Sigmoid colon (tissue), 7 donors: ENCODE measurements around the gene DDB1. TPM values are rescaled to one million over a fixed set of nuclear protein-coding genes. Genes with fewer than 3 reads are reported as not detected.

Experiments
- DNase-seq: peaks from one replicate; pipeline ENCODE4 v3.0.0-alpha.2; 2019
- H3K27ac ChIP-seq, 4 donors: fragments of 200-600 bp; sonication (generic); one replicate each; pipeline ENCODE4 v1.5.1; 2016 to 2019; ENCODE audit warnings: mild to moderate bottlenecking in 1 of 4
- H3K27me3 ChIP-seq, 3 donors: fragments of 200-600 bp; sonication (generic); one replicate each; pipeline ENCODE4 v1.5.1; 2019; ENCODE audit warnings: mild to moderate bottlenecking in 1 of 3
- H3K36me3 ChIP-seq, 4 donors: fragments of 200-600 bp; sonication (generic); one replicate each; pipeline ENCODE4 v1.5.1; 2016 to 2019
- H3K4me1 ChIP-seq, 4 donors: fragments of 200-600 bp; sonication (generic); one replicate each; pipeline ENCODE4 v1.5.1; 2017 to 2019
- H3K4me3 ChIP-seq, 4 donors: fragments of 200-600 bp; sonication (generic); one replicate each; pipeline ENCODE4 v1.5.1; 2017 to 2019; ENCODE audit warnings: mild to moderate bottlenecking in 2 of 4, moderate library complexity in 1 of 4
- H3K9me3 ChIP-seq, 4 donors: fragments of 200-600 bp in 3 of 4; sonication (generic) in 3 of 4; one replicate each; pipeline versions ENCODE4 v1.5.1 to v1.6.1; 2013 to 2019
- EP300 ChIP-seq, 4 donors: sonication (generic); formaldehyde crosslinking; IDR thresholded peaks; one replicate each; pipeline ENCODE4 v1.6.1; 2017; ENCODE audit warnings: antibody characterized with exemption in 4 of 4
- POLR2A ChIP-seq, 2 donors: fragments of 450-650 bp; IDR thresholded peaks; one replicate each; pipeline ENCODE4 v1.6.1; 2016; ENCODE audit warnings: antibody characterized with exemption in 2 of 2, mild to moderate bottlenecking in 2 of 2, moderate library complexity in 2 of 2
- POLR2AphosphoS5 ChIP-seq, 4 donors: sonication (generic); formaldehyde crosslinking; IDR thresholded peaks; one replicate each; pipeline ENCODE4 v1.6.1; 2017; ENCODE audit warnings: antibody characterized with exemption in 4 of 4
- WGBS, 2 donors: extraction: QIAGEN DNeasy Blood & Tissue Kit; methylation state at CpG; one replicate each; pipeline ENCODE4 v1.1.7; 2013; 5-methylcytosine and 5-hydroxymethylcytosine counted together
- intact Hi-C: fragments of 100-400 bp; cut with DNase I; formaldehyde crosslinking; loops from one replicate; pipeline ENCODE4 v1.15.1; 2023
- polyA plus RNA-seq, 3 donors: library from polyadenylated mRNA; stranded (reverse); fragments of 200-250 nt; gene quantifications; one replicate each; pipeline ENCODE4 v1.2.3, GENCODE V29; 2013
- total RNA-seq, 4 donors: library from RNA; depleted of rRNA; stranded (reverse); fragments of >200 nt; gene quantifications; one replicate each; pipeline ENCODE4 v1.1.0, GENCODE V29; 2016
- TF ChIP-seq, protein P1 (sequence below), 4 experiments: fragments of 450-650 bp in 3 of 4; fragments of 200-600 bp in 1 of 4; IDR thresholded peaks; one replicate each; pipeline ENCODE4 v1.5.1; 2016 to 2019; ENCODE audit warnings: antibody characterized with exemption in 4 of 4, mild to moderate bottlenecking in 3 of 4, moderate library complexity in 2 of 4
- donor health status: healthy with polysubstance abuse.
- donor health status: Bipolar disorder and iron deficiency.
- donor health status: healthy.

DDB1 gene
- total and polyA plus RNA-seq, 7 donors, result 68.2 to 120 (median 103) TPM

DNA sequence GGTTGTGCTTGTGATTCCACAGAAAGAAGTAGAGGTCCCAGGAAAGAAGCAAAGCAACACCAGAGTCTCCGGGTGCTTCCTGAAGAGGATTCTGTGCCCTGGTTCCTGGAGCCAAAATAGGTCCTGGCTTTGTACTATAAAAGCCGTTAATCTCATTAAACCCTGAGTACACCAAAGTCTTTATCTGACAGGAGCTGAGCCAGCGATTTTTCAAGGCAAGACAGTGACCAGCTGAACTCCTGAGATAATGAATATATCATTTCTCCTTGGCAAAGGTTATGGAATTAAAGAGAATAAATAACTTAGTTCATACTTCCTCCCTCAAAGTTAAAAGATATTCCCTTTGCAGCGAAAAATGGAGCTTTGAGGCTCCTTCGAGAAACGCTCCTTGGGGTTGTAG lies 34.5 kb upstream of the DDB1 start:
- H3K4me3 ChIP-seq, result no peak overlapping the region
- peaks cover 0 to 14% (median 12%) of the 10 kb centered on the region in 4 donors for H3K4me1 ChIP-seq
- H3K36me3 ChIP-seq, result peaks cover 20 to 77% (median 47%) of the 10 kb centered on the region in 4 donors
- WGBS, 2 donors, result 83 to 92% methylated on average over 6 of the region's 6 CpGs
- intact Hi-C loops, result no loop called here
- no peak for TF ChIP-seq POLR2AphosphoS5 (IDR thresholded peaks at IDR 0.05)
- no peak for TF ChIP-seq EP300 (IDR thresholded peaks at IDR 0.05)
- no peak for TF ChIP-seq POLR2A (IDR thresholded peaks at IDR 0.05)
- TF ChIP-seq, protein P1, sequence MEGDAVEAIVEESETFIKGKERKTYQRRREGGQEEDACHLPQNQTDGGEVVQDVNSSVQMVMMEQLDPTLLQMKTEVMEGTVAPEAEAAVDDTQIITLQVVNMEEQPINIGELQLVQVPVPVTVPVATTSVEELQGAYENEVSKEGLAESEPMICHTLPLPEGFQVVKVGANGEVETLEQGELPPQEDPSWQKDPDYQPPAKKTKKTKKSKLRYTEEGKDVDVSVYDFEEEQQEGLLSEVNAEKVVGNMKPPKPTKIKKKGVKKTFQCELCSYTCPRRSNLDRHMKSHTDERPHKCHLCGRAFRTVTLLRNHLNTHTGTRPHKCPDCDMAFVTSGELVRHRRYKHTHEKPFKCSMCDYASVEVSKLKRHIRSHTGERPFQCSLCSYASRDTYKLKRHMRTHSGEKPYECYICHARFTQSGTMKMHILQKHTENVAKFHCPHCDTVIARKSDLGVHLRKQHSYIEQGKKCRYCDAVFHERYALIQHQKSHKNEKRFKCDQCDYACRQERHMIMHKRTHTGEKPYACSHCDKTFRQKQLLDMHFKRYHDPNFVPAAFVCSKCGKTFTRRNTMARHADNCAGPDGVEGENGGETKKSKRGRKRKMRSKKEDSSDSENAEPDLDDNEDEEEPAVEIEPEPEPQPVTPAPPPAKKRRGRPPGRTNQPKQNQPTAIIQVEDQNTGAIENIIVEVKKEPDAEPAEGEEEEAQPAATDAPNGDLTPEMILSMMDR (IDR thresholded peaks at IDR 0.05), result no peak
- no peaks in the 10 kb centered on the region for H3K27me3 ChIP-seq
- no peak for DNase-seq
- H3K27ac ChIP-seq, result no peak overlapping the region
- no peaks in the 10 kb centered on the region for H3K9me3 ChIP-seq

DNA sequence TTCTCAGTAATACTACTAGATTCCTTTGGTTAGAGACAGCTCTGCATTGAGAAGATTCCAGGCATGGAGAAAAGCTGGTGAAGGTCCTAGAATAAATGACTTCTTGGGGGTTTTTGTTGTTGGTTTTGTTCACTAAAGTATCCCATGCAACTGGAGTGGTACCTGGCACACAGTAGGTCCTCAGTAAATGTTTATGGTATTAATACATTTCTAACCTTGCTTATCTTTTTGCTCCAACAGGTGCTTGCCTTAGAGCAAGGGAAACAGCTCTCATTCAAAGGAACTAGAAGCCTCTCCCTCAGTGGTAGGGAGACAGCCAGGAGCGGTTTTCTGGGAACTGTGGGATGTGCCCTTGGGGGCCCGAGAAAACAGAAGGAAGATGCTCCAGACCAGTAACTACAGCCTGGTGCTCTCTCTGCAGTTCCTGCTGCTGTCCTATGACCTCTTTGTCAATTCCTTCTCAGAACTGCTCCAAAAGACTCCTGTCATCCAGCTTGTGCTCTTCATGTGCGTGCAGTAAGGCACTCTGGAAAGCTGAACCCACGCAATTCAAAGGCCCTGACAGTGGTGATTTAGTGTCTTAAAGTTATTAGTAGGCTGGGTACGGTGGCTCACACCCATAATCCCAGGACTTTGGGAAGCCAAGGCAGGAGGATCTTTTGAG lies 31.2 kb upstream of the DDB1 start:
- Histone ChIP-seq H3K4me1 (peaks cover 2 to 30% (median 27%) of the 10 kb centered on the region in 4 donors), H3K4me3 (no peak overlapping the region), H3K27me3 (no peaks in the 10 kb centered on the region), H3K36me3 (peaks cover 15 to 55% (median 44%) of the 10 kb centered on the region in 4 donors), H3K9me3 (no peaks in the 10 kb centered on the region), H3K27ac (no peak overlapping the region)
- intact Hi-C loops, result no loop called here
- WGBS, 2 donors, result 89 to 94% methylated on average over 5 of the region's 5 CpGs
- no peak for TF ChIP-seq EP300 (IDR thresholded peaks at IDR 0.05)
- TF ChIP-seq, protein P1 (IDR thresholded peaks at IDR 0.05), result no peak
- TF ChIP-seq POLR2AphosphoS5 (IDR thresholded peaks at IDR 0.05), result no peak
- TF ChIP-seq POLR2A (IDR thresholded peaks at IDR 0.05), result no peak
- no peak for DNase-seq

DNA sequence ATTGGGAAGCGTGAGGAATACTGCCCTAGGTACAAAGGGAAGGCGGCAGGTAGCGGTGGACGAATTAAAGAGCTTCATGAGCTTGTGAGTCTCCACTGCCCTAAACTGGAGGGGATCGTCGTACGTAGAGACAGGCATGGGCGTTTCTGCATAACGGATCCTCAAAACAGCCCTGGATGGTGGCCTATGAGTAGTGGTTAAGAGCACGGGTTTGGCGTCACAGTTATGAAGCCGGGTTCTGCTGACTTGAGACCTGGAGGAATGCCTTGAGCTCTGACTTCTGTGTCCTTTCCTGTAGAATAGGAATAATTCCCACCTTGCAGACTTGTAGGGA lies 29.6 kb upstream of the DDB1 start:
- Histone ChIP-seq H3K4me1 (peaks cover 2 to 30% (median 27%) of the 10 kb centered on the region in 4 donors), H3K27ac (peak overlapping the region; percentile 90 to 100 (median 96)), H3K4me3 (peak overlapping the region; percentile 56 to 70 (median 64)), H3K27me3 (no peaks in the 10 kb centered on the region), H3K36me3 (peaks cover 8 to 38% (median 31%) of the 10 kb centered on the region in 4 donors), H3K9me3 (no peaks in the 10 kb centered on the region)
- DNase-seq, result no peak
- no peak for TF ChIP-seq EP300 (IDR thresholded peaks at IDR 0.05)
- TF ChIP-seq POLR2A (IDR thresholded peaks at IDR 0.05), result no peak
- TF ChIP-seq, protein P1 (IDR thresholded peaks at IDR 0.05), result no peak
- TF ChIP-seq POLR2AphosphoS5 (IDR thresholded peaks at IDR 0.05), result no peak
- 0% methylated on average over 12 of the region's 12 CpGs for WGBS, 2 donors
- intact Hi-C loops, result loop anchor here (1.0 to 2.0 kb wide), 2 partner anchors 29 to 68 kb away; partner anchors contain the start of genes DDB1, SDHAF2 and TKFC

DNA sequence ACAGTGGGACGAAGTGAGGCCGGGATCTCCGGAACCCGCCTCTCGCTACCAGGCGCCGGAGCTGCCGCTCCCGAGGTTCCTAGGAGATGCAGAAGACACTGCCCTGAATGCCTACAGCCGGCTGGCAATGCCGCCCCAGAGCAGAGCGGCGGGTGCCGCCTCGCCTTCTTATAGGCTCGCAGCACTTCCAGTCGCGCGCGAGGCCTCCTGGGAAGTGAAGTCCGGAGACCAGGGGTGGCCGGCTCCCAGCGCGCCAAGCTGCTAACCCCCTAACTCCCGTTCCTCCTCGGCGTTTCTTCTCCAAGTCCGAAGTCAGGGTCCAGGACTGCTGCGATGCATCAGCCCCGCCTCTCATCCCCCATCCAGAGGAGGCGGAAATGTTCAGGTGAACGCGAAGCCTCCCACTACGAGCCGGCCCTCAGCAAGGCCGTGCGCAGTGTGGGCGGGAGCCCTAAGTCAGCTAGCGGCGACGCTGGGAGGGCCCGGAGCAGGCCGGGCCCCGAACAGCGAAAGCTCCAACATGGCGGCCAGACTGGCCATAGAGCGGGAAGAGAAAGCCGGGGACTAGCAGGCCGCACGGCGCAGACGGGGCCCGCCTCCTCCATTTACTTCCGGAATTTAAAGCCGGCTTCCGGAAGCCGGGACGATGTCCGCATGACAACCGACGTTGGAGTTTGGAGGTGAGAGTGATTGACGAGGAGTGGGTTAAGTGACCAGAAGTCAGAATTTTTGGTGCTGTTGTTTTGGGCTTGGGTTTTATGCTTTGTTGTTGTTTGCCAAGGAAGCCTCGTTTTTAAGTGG lies 29.0 kb upstream of the DDB1 start, which contains the start of the genes CYB561A3 and TMEM138:
CYB561A3 (minus strand) TSS at position 142 of the 801 bp plus-strand sequence. CDS start 5,169 bp downstream, outside the sequence.
TMEM138 (plus strand) TSS at position 634 of the 801 bp plus-strand sequence. CDS start 2,017 bp downstream, outside the sequence.
- H3K36me3 ChIP-seq, result peaks cover 6 to 33% (median 26%) of the 10 kb centered on the region in 4 donors
- peaks cover 2 to 30% (median 27%) of the 10 kb centered on the region in 4 donors for H3K4me1 ChIP-seq
- peak within 1 kb of the TSS; percentile 90 to 100 (median 96) for H3K27ac ChIP-seq
- H3K9me3 ChIP-seq, result no peaks in the 10 kb centered on the region
- 0% methylated on average over 63 of the region's 63 CpGs for WGBS, 2 donors
- TF ChIP-seq POLR2A (IDR thresholded peaks at IDR 0.05) (peak; percentile 47 to 85), EP300 (IDR thresholded peaks at IDR 0.05) (no peak), POLR2AphosphoS5 (IDR thresholded peaks at IDR 0.05) (peak; percentile 90 to 94 (median 92))
- intact Hi-C loops, result loop anchor here (1.0 to 2.0 kb wide), 2 partner anchors 29 to 69 kb away; partner anchors contain the start of genes DDB1, SDHAF2 and TKFC
- no peaks in the 10 kb centered on the region for H3K27me3 ChIP-seq
- peak within 1 kb of the TSS; percentile 56 to 70 (median 64) for H3K4me3 ChIP-seq
- DNase-seq, result peak; percentile 97
